ENCODE measurements around the gene SYNGAP1.
"Not testable (repeated sequence)": the region's sequence is repeated elsewhere in the genome, so short reads cannot be mapped to it uniquely, and the experiment has no call there.

Gene SYNGAP1

DNA sequence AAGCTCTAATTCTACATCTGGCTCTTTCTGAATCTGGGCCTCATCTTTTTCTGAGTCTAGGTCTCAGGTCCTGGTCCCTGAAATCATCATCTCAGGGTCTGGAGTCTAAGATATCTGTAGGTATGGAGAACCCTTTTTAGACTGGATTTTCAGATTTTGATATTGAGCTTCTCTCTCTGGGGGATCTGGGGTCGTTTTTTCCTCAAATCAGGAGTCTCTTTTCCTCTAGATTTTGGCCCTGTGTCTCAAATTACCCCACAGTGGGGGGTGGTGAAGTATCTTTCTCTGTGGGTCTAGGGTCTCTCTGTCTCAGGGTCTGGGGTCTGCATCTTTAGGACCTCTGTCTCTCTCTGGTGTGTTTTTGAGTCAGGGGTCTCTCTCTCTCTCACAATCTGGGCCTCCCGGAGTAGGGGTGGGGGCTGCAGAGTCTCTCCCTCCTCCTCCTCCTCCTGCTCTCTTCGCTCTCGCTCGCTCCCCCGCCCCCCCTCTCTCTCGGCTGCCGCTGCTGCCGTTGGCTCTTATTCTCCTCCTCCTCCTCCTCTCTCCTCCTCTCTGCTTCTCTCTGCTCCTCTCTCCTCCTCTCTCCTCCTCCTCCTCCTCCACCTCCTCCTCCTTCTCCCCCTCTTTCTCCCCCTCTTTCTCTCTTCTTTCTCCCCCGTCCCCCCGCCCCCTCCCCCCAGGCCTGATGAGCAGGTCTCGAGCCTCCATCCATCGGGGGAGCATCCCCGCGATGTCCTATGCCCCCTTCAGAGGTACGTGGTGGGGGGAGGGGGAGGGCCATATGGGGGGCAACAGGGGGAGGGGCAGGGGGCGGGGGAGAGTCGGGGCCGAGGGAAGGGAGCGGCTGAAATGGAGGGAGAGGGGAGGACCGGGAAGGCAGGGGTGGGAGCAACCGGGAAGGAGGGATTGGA, at the start of gene SYNGAP1:
Gene SYNGAP1, plus strand, starts transcription at position 486 of the 911 bp plus-strand sequence. Its CDS starts 200 bp downstream, at position 686.
- no peak for FAIRE-seq

DNA sequence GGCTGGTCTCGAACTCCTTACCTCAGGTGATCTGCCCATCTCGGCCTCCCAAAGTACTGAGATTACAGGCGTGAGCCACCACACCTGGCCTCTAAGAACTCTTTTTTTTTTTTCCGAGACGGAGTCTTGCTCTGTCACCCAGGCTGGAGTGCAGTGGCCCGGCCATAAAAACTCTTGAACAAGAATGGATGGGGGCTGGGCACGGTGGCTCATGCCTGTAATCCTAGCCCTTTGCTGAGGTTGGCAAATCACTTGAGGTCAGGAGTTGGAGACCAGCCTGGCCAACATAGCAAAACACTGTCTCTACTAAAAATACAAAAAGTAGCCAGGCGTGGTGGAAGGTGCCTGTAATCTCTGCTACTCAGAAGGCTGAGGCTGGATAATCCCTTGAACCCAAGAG, 48.0 kb upstream of the SYNGAP1 start:
- not testable (repeated sequence) for FAIRE-seq

DNA sequence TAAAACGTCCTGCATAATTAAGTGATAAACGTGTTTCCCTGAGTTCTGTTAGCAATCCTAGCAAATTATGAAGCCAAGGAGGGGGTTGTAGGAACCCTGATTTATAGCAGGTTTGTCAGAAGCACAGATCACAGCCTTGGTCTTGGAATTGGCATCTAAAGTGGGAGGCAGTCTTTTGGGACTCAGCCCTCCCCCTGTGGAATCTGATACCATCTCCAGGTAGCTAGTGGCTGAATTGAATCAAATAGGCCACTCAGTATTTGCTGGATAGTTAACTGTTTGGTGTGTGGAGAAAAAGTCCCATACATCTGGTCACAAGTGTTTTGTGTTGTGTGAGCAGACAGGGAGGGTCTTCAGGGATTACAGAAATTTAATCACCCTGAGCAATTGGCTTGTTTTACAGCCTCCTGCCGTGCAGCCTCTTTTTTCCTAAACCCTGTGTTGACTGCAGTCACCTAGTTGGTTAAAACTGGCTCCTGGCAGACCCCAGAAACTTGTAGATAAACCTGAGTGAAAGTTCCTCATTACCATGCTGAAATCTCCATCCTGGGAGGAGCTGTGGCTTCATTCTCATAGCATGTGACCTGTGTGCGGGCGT, 47.2 kb upstream of the SYNGAP1 start:
- FAIRE-seq = no peak

DNA sequence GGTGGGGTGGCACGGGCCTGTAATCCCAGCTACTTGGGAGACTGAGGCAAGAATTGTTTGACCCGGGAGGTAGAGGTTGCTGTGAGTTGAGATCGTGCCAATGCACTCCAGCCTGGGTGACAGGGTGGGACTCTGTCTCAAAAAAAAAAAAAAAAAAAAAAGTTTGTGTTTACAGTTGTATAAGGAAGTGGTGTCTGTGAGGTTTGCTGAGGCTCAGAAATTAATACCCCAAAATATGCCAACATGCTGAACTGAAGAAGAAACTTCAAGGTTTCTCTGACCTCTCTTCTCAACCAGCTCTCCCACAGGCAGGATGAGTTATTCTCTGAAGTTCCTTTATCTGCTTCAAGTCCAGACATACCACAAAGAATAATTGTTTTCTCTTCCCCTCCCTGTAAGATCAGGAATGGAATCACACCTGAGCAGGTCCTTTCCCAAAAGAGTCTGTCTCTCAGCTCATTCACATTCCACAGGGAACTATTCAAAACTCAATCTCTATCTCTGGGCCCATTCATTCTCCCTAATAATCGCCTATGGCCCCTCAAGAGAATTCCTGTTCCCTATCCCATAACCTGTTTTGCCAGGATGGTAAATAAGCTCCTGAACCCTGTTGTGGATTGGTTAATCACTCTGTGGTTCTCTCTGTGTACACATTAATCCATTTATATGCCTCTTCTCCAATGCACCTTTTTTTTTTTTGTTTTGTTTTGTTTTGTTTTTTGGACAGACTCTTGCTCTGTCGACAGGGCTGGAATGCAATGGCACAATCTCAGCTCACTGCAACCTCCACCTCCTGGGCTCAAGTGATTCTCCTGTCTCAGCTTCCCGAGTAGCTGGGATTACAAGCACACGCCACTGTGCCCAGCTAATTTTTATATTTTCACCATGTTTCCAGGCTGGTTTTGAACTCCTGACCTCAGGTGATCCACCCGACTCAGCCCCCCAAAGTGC, 45.6 kb upstream of the SYNGAP1 start:
- no peak for FAIRE-seq

DNA sequence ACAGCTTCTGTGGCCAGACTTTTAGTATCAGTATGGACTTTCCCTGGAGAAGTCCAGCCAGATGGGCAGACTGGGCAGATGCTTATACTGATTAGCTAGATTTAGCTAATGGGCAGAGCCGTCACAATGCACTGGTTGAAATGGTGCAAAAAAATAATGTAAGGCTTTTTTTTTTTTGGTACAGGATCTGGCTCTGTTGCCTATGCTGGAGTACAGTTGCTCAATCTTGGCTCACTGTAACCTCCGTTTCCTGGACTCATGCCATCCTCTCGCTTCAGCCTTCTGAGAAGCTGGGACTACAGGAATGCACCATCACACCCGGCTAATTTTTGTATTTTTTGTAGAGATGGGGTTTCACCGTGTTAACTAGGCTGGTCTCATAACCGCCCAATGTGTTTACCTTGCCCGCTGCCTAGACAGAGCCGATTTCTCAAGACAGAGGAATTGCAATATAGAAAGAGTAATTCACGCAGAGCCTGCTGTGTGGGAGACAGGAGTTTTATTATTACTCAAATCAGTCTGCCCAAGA, 44.7 kb upstream of the SYNGAP1 start:
- FAIRE-seq = no peak

DNA sequence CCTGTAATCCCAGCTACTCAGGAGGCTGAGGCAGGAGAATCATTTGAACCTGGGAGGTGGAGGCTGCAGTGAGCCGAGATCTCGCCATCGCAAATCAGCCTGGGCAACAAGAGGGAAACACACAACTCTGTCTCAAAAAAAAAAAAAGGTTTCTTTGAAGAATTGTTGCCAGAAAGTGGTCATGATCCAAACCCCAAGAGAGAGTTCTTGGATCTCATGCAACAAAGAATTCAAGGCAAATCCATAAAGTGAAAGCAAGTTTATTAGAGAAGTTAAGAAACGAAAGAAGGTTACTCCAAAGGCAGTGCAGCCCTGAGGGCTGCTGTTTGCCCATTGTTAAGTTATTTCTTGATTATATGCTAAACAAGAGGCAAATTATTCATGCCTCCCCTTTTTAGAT, 42.7 kb upstream of the SYNGAP1 start:
- FAIRE-seq = no peak

DNA sequence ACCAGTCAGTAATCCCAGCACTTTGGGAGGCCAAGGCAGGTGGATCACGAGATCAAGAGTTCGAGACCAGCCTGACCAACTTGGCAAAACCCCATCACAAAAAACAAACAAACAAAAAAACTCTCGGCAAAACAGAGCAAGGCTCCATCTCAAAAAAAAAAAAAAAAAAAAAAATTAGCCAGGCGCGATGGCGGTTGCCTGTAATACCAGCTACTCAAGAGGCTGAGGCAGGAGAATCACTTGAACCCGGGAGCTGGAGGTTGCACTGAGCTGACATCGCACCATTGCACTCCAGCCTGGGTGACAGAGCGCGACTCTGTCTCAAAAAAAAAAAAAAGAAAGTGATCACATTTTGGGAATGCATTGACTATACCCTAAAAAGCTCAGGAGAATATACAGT, 40.7 kb upstream of the SYNGAP1 start:
- FAIRE-seq = not testable (repeated sequence)

DNA sequence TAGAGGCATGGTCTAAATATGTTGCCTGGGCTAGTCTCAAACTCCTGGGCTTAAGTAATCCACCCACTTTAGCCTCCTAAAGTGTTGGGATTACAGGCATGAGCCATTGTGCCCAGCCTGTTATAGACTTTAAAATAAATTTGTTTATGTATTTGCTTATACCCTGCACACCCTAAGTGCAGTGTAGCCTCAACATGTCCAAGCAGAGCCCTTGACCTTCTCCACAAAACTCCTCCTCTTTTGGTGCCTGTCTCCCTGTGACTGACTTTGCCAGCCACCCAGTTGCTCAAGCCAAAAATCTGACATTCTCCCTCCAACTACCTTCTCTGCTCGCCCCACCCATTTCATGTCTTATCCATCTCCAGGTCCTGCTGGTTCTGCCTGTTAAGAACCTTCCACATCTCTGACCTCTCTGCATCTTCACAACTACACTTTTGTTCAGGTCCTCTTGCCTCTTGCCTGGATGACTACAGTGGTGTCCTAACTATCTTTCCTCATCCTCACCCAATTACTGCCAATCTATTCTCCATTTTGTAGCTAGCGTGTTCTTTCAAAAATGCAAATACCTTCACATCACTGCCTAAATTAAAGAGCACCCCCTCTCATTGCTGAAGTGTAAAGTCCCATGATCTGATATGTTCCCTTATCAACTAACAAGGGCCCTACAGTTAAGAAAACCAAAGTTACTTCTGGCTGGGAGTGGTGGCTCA, 39.4 kb upstream of the SYNGAP1 start:
- no peak for FAIRE-seq

DNA sequence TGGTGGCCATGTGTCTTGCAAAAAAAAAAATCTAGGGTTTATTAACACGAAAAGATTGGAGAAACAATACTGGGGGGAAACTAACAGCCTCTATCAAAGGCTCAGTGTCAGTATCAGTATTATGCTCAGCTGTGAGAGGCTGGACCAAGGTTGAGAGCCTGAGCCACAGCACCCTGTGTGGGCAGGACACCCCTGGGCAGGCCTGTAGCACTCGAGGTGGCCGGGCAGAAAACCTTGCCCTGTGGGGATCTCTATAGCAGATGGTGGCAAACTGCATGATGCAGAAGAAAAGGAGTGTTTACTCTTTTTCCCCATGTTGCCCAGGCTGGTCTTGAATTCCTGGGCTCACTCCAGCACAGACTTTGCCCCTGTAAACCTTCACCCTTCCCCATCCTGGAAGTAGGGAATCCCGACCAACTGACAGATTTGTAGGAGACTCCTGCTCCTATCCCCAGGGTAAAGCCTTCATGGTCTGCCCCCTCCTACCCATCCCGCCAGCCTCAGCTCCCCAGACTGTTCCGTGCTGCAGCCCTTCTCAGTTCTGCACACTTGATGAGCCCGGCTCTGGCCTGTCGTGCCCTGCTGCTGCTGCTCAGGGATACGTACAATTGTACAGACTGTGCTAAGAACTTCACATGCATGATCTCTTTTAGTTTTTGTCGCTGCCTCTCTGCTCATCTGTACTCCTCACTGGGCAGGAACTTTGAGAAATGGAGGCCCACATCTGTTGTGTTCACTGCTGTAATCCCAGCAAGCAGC, 36.3 kb upstream of the SYNGAP1 start:
- no peak for FAIRE-seq

DNA sequence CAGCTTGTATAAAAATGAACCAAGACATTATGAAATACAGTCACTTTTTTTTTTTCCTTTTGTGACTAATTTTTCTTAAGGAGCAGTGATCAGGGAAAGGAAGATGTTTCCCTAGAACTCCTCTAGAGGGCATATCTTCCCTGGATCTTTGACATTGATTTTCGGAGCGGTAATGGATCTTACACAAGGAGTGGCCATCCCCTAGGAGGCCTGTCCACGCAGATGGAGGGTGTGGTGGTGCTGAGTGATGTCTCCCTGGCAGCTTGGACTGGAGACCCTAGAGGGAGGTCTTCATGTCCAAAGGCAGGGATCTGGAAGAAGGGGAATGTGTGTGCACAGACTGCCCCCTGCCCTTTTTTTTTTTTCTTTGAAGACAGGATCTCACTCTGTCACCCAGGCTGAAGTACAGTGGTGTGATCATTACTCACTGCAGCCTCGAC, 35.3 kb upstream of the SYNGAP1 start:
- peak; percentile 74 for FAIRE-seq

DNA sequence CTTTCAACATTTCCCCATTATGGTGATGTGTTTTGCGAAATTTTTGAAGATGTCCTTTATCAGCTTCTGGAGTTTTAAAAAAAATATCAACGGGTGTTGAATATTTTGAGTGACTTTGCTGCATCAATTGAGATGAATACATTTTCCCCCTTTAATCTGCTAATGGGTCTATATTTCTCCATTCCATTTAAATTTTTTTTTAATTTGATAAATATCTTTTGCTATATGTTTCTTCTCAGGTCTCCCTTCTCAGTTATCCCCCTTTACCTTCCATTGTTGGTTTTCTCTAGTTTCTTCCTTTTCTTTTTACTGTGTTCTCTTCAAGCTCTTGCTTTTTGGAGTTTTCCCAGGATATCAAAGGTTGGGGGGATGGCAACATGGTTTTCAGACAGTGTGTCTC, 29.7 kb upstream of the SYNGAP1 start:
- no peak for FAIRE-seq

DNA sequence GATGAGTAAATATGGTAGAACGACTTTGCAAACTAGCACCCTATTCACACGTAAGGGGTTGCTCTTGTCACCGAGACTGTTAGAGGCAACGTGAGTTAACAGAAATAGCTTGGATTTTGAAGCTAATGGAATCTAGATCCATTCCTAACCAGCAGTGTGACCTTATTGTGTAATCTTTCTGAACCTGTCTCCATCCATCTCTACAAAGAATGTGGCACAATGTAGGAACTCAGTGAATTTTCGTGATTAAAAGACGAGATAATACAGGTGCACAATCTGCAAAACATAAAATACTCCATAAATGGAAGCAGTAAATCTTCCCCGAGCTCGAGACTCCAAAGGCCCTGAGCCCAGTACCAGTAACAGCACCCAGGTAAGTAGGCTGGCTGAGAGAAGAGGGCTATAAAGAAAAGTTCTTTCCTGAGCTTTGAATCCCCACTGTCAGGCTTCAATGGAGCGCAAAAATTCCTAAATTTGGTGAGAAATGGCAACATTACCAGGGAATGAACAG, 29.0 kb upstream of the SYNGAP1 start:
- FAIRE-seq = no peak

DNA sequence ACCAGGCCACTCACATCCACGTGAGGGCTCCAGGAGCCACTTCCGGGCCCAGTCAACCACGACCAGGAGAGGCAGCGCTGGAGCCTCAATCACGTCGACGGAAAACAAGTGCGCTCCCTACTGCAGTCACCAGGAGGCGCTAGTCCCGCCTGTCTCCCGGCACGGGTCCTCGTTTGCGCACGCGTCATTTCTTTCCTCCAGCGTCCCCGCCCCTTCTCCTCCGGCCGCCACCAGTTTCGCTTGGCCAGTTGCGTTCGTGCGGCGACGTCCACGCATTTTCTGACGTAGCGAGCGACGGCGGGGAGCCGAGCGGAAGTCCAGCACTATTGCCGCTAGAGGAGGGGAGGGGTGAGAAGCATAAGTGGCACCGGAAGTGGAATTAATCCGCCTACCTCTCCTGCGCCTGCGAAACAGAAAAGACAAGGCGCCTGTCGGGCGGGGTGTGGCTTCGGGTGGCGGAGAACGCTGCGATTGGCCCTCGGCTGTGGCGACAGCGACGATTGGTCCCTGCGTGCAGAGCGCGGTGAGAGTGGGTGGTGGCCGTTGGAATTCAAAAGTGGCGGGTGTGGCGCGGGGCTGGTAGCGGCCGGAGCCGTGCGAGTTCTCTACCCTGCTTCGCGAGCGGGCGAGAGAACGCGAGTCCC, 28.5 kb upstream of the SYNGAP1 start, which contains the start of gene KIFC1:
Gene KIFC1, plus strand, starts transcription at position 546 of the 644 bp plus-strand sequence. CDS start 163 bp downstream, outside the sequence.
- peak; percentile 99 for FAIRE-seq

DNA sequence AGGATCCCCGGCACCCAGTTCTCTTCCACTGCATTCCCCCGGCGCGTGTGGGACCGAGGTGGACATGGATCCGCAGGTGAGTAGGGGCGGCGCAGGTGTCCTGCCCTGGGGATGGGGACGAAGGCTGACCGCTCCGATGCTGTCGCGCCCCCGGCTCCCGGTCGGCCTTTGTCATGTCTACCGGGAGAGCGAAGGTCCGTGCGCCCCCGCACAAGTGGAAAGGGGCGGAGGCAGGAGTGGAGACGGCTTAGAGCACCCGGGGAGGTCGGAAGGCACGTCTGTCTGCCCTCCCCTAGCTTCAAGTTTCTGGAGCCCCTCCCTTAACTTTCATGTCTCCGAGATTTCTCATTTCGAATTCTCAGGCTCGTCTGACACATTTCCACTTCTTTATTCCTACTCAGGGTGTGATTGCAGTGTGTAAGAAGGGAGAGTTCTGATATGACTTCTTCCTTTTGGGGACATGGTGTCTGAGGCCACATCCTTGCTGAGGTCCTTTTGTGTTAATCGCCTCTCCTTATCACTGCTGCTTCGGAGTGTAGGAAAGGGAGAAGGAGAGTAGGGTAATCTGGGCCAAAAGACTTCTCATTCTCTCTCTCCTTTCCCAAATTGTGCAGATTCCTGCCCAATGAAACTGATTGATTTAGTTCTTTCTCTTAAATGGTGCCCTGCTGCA, 27.8 kb upstream of the SYNGAP1 start:
- no peak for FAIRE-seq

DNA sequence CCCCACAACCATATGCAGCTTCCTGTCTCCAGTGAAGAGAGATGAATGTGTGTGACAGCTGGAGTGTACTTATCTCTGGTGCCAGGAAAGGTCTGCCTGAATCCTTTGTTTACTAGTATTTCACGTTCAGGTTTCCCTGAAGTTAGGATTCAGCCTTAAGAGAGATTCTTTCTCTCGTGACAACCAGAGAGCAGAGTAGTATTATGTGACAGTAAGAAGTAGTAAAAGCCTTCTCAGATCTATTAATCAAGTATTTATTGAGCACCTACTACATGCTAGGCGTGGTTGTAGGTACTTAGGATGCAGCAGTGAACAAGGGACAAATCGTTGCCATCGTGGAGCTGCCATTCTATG, 27.3 kb upstream of the SYNGAP1 start:
- FAIRE-seq = no peak

DNA sequence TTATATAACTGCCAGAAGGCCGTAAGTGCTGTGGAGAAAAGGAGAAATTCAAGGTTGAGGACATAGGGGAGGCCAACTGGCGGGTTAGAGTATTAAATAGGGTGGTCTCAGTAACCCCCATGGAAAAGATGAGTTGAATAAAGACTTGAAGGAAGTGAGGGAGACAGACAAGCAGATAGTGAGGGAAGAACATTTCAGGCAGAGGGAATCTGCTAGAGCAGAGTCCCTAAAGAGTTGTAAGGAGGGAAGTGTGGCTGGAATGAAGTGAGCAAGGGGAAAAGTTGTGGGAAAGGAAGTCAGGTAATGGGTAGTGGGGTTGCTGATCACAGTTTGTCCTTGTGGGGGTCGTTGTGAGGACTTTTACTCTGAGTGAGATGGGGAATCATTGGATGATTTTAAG, 26.9 kb upstream of the SYNGAP1 start:
- no peak for FAIRE-seq

DNA sequence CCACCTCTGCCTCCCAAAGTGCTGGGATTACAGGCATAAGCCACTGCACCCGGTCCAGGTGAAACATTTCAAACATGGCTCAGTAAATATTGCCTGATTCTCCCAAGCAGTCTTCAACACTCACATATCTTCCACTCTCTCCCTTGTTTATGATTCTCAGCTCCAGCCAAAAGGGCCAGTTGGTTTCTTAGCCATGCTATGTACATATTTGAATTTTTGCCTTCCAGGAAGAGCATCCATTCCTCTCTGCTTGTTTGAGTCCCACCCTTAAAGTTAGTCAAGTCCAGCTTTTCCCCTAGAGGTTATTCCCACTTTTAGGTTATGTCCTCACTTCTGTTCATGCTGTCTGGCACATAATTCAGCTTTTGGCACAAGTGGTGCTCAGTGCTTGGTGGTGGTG, 22.3 kb upstream of the SYNGAP1 start:
- no peak for FAIRE-seq

DNA sequence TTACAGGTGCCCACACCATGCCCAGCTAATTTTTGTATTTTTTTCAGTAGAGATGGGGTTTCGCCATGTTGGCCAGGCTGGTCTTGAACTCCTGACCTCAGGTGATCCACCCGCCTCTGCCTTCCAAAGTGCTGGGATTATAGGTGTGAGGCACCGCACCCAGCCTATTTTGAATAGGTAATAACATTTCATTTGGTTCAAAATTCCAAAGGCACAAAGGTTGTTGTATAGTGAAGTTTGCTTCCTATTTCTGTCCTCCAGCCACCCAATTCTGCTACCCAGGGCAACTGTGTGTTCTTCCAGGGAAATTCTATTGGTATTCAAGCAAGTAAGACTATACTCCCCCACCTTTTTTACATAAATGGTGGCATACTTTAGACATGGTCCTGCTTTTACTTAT, 21.3 kb upstream of the SYNGAP1 start:
- FAIRE-seq = not testable (repeated sequence)

DNA sequence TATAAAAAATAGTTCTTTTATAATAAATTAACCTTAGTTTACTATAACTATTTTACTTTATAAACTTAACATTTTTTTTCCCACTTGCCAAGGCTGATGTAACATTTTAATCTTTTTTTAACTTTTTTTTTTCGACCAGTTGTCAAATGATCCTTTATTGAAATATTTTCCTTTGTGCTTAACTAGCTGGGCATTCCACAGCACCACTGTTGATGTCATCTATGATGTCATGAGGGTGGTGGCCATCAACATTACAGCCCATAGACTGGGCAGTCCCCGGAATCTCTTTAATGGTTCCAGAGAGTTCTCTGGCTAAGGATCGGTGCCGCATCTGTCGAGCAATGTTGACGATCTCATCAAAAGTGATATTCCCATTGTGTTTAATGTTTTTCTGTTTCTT, 20.0 kb upstream of the SYNGAP1 start:
- FAIRE-seq = not testable (repeated sequence)

DNA sequence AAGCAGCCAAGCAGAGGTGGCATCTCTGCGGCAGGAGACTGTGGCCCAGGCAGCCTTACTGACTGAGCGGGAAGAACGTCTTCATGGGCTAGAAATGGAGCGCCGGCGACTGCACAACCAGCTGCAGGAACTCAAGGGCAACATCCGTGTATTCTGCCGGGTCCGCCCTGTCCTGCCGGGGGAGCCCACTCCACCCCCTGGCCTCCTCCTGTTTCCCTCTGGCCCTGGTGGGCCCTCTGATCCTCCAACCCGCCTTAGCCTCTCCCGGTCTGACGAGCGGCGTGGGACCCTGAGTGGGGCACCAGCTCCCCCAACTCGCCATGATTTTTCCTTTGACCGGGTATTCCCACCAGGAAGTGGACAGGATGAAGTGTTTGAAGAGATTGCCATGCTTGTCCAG, 15.0 kb upstream of the SYNGAP1 start:
- FAIRE-seq = no peak
